GM23338 (cell line): ENCODE results near the gene SUPT5H. TPM values are rescaled to one million over a fixed set of nuclear protein-coding genes. Genes with fewer than 3 reads are reported as not detected.

Source experiments
- ATAC-seq: fragments of 200-7000 bp; cut with Tn5 transposase; 3 replicates; pipeline ENCODE4 v1.9.1; 2020
- DNase-seq: peaks from one replicate; pipeline ENCODE4 v3.0.0-alpha.2; 2015; ENCODE audit warnings: low spot score
- H2AFZ ChIP-seq: fragments of 200-600 bp; sonication (generic); 2 replicates; pipeline ENCODE4 v1.8.0; 2016; ENCODE audit warnings: antibody characterized with exemption, mild to moderate bottlenecking, moderate library complexity
- H3F3A ChIP-seq: fragments of 200-600 bp; sonication (generic); replicated peaks from 2 replicates; pipeline ENCODE4 v1.8.0; 2017; ENCODE audit warnings: antibody characterized with exemption, mixed run types, low read depth
- H3K27ac ChIP-seq: fragments of 200-600 bp; sonication (generic); 2 replicates; pipeline ENCODE4 v1.6.1; 2016; ENCODE audit warnings: low read depth
- H3K27me3 ChIP-seq: fragments of 200-600 bp; sonication (generic); 2 replicates; pipeline ENCODE4 v1.8.0; 2016; ENCODE audit warnings: mild to moderate bottlenecking, mixed run types, moderate library complexity; ENCODE audit not compliant: insufficient read depth
- H3K36me3 ChIP-seq: fragments of 200-600 bp; sonication (generic); 2 replicates; pipeline ENCODE4 v1.8.0; 2016; ENCODE audit warnings: mild to moderate bottlenecking; ENCODE audit not compliant: insufficient read depth
- H3K4me1 ChIP-seq: fragments of 200-600 bp; sonication (generic); 2 replicates; pipeline ENCODE4 v1.8.0; 2016; ENCODE audit warnings: mild to moderate bottlenecking, moderate library complexity; ENCODE audit not compliant: insufficient read depth
- H3K4me2 ChIP-seq: fragments of 200-600 bp; sonication (generic); 2 replicates; pipeline ENCODE4 v1.7.1; 2017; ENCODE audit warnings: mixed run types
- H3K4me3 ChIP-seq: fragments of 200-600 bp; sonication (generic); 2 replicates; pipeline ENCODE4 v1.6.1; 2016; ENCODE audit warnings: mixed run types
- H3K79me2 ChIP-seq: fragments of 200-600 bp; sonication (generic); replicated peaks from 2 replicates; pipeline ENCODE4 v1.8.0; 2017; ENCODE audit warnings: mild to moderate bottlenecking; ENCODE audit not compliant: insufficient read depth
- H3K9me2 ChIP-seq: fragments of 200-600 bp; sonication (generic); 2 replicates; pipeline ENCODE4 v1.8.0; 2017; ENCODE audit not compliant: insufficient read depth
- H4K20me1 ChIP-seq: fragments of 200-600 bp; sonication (generic); replicated peaks from 2 replicates; pipeline ENCODE4 v1.8.0; 2017; ENCODE audit warnings: mild to moderate bottlenecking; ENCODE audit not compliant: insufficient read depth
- H3K27ac Mint-ChIP-seq: 2 replicates; pipeline ENCODE4 v1.8.0; 2020; ENCODE audit warnings: inconsistent platforms, mild to moderate bottlenecking, moderate library complexity, mixed read lengths
- H3K27me3 Mint-ChIP-seq: 3 replicates; pipeline ENCODE4 v1.8.0; 2022; ENCODE audit warnings: low read depth, mild to moderate bottlenecking, moderate library complexity, mixed read lengths, inconsistent platforms; ENCODE audit not compliant: insufficient read depth, poor library complexity
- H3K36me3 Mint-ChIP-seq: 3 replicates; pipeline ENCODE4 v1.8.0; 2021; ENCODE audit warnings: low read depth, mild to moderate bottlenecking, inconsistent platforms, moderate library complexity, mixed read lengths
- H3K4me1 Mint-ChIP-seq: 3 replicates; pipeline ENCODE4 v1.8.0; 2020; ENCODE audit warnings: mild to moderate bottlenecking, inconsistent platforms, mixed read lengths
- H3K4me3 Mint-ChIP-seq: 3 replicates; pipeline ENCODE4 v1.8.0; 2021; ENCODE audit warnings: moderate library complexity, mild to moderate bottlenecking, inconsistent platforms, mixed read lengths
- H3K9me3 Mint-ChIP-seq: 3 replicates; pipeline ENCODE4 v1.8.0; 2020; ENCODE audit warnings: moderate library complexity, mild to moderate bottlenecking, inconsistent platforms, mixed read lengths
- CTCF ChIP-seq, 2 experiments: fragments of 200-600 bp in 1 of 2; sonication (generic) in 1 of 2; conservative IDR thresholded peaks; 2 replicates each; pipeline versions ENCODE4 v1.5.1 to v1.6.1; 2016 to 2017; ENCODE audit warnings: antibody characterized with exemption in 2 of 2, low read depth in 2 of 2, mild to moderate bottlenecking in 2 of 2, moderate library complexity in 1 of 2
- ETS1 ChIP-seq: IDR thresholded peaks from 2 replicates; pipeline ENCODE4 v1.6.1; 2016; ENCODE audit warnings: antibody characterized with exemption
- EZH2 ChIP-seq: fragments of 200-600 bp; sonication (generic); IDR thresholded peaks from one replicate; pipeline ENCODE4 v1.8.0; 2017; ENCODE audit warnings: antibody characterized with exemption, mild to moderate bottlenecking, low read depth; ENCODE audit not compliant: unreplicated experiment
- EZH2phosphoT487 ChIP-seq: fragments of 200-600 bp; sonication (generic); IDR thresholded peaks from one replicate; pipeline ENCODE4 v1.8.1; 2018; ENCODE audit warnings: antibody characterized with exemption; ENCODE audit not compliant: unreplicated experiment
- REST ChIP-seq: IDR thresholded peaks from one replicate; pipeline ENCODE4 v1.6.1; 2018; ENCODE audit warnings: antibody characterized with exemption; ENCODE audit not compliant: unreplicated experiment
- ZNF331 ChIP-seq: fragments of 250-450 bp; sonication (Bioruptor Pico); IDR thresholded peaks from 2 replicates; pipeline ENCODE4 v1.5.0; 2020; ENCODE audit warnings: low read depth, mild to moderate bottlenecking, moderate library complexity
- ZNF462 ChIP-seq: fragments of 250-450 bp; sonication (Bioruptor Pico); IDR thresholded peaks from 2 replicates; pipeline ENCODE4 v1.5.0; 2020; ENCODE audit warnings: mild to moderate bottlenecking, moderate library complexity
- polyA plus RNA-seq: library from polyadenylated mRNA; unstranded; fragments of >200 nt; fragmentation: Nextera tagmentation; extraction: Ambion mirVana; gene quantifications from 2 replicates; pipeline ENCODE4 v1.2.1, GENCODE V29; 2016
- total RNA-seq: library from RNA; depleted of rRNA; stranded (reverse); fragments of >200 nt; shearing (Covaris generic); gene quantifications from 2 replicates; pipeline ENCODE4 v1.2.3, GENCODE V29; 2014

Gene SUPT5H
- total and polyA plus RNA-seq, 2 experiments from 2014 or later: 108 to 150 TPM

- TF ChIP-seq CTCF (conservative IDR thresholded peaks at IDR 0.05; ENCODE audit: low read depth in 2 of 2): no peak
- no peak for TF ChIP-seq ZNF462 (CRISPR knock-in tag)
- TF ChIP-seq EZH2phosphoT487: no peak
These were observed 9.7 kb upstream of the SUPT5H start, which contains the start of gene RPS16 (continued) for GRCh38 chr19:39435499-39436349.

- Histone ChIP-seq H3K27ac (peak overlapping the region; percentile 98), H3K9me2 (no peaks in the 10 kb centered on the region), H2AFZ (no peak overlapping the region), H3K4me3 (peak overlapping the region; percentile 100), H3F3A (peaks cover 44% of the 10 kb centered on the region), H3K4me2 (peak overlapping the region; percentile 89), H3K79me2 (peaks cover 27% of the 10 kb centered on the region), H3K27me3 (no peaks in the 10 kb centered on the region), H4K20me1 (peaks cover 23% of the 10 kb centered on the region), H3K4me1 (peaks cover 18% of the 10 kb centered on the region), H3K36me3 (peaks cover 34% of the 10 kb centered on the region)
- Mint-ChIP-seq H3K27ac (peak overlapping the region; percentile 96), H3K4me3 (peak overlapping the region; percentile 100), H3K4me1 (peaks cover 39% of the 10 kb centered on the region), H3K36me3 (peaks cover 45% of the 10 kb centered on the region), H3K27me3 (peaks cover 48% of the 10 kb centered on the region), H3K9me3 (peaks cover 6% of the 10 kb centered on the region)
- DNase-seq: peak; percentile 29
- ATAC-seq: no peak; the same call in 2 of the 3 replicates
- TF ChIP-seq ETS1 (no peak), ZNF331 (CRISPR knock-in tag) (no peak), REST (no peak), EZH2phosphoT487 (no peak), EZH2 (no peak)
These were observed 9.0 kb upstream of the SUPT5H start for GRCh38 chr19:39436350-39436716.
